ENCODE measurements around the gene NUP214.

DNA sequence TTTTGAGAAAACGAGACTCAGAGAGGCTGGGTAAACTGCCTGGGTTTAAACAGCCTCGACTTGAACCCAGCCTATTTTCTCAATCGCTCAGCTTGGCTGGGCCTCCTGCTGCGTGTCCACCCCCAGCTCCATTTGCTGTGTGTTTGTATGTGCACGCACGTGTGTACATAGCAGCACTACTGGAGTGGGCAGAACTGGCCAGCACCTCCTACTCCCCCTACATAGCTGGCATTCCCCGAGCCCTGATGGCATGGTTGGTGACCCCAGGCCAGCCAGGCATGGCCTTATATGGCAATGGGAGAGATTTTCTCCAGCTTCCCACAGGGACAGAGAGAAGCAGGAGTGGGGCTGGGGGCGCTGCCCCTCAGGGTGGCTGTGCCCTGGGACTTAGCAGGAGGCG, 24.9 kb upstream of the NUP214 start:
- no peak for TF ChIP-seq POLR2AphosphoS5 (IDR thresholded peaks at IDR 0.05)
- TF ChIP-seq, protein P1, sequence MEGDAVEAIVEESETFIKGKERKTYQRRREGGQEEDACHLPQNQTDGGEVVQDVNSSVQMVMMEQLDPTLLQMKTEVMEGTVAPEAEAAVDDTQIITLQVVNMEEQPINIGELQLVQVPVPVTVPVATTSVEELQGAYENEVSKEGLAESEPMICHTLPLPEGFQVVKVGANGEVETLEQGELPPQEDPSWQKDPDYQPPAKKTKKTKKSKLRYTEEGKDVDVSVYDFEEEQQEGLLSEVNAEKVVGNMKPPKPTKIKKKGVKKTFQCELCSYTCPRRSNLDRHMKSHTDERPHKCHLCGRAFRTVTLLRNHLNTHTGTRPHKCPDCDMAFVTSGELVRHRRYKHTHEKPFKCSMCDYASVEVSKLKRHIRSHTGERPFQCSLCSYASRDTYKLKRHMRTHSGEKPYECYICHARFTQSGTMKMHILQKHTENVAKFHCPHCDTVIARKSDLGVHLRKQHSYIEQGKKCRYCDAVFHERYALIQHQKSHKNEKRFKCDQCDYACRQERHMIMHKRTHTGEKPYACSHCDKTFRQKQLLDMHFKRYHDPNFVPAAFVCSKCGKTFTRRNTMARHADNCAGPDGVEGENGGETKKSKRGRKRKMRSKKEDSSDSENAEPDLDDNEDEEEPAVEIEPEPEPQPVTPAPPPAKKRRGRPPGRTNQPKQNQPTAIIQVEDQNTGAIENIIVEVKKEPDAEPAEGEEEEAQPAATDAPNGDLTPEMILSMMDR (IDR thresholded peaks at IDR 0.05) = no peak

All from breast epithelium (tissue), 3 donors.